GM23338 (cell line): Measurements from ENCODE around the gene TDRD7. TPM values are rescaled to one million over a fixed set of nuclear protein-coding genes. Genes with fewer than 3 reads are reported as not detected.

Source experiments
- ATAC-seq: fragments of 200-7000 bp; cut with Tn5 transposase; 3 replicates; pipeline ENCODE4 v1.9.1; 2020
- DNase-seq: peaks from one replicate; pipeline ENCODE4 v3.0.0-alpha.2; 2015; ENCODE audit warnings: low spot score
- H2AFZ ChIP-seq: fragments of 200-600 bp; sonication (generic); 2 replicates; pipeline ENCODE4 v1.8.0; 2016; ENCODE audit warnings: antibody characterized with exemption, mild to moderate bottlenecking, moderate library complexity
- H3F3A ChIP-seq: fragments of 200-600 bp; sonication (generic); replicated peaks from 2 replicates; pipeline ENCODE4 v1.8.0; 2017; ENCODE audit warnings: antibody characterized with exemption, mixed run types, low read depth
- H3K27ac ChIP-seq: fragments of 200-600 bp; sonication (generic); 2 replicates; pipeline ENCODE4 v1.6.1; 2016; ENCODE audit warnings: low read depth
- H3K27me3 ChIP-seq: fragments of 200-600 bp; sonication (generic); 2 replicates; pipeline ENCODE4 v1.8.0; 2016; ENCODE audit warnings: mild to moderate bottlenecking, mixed run types, moderate library complexity; ENCODE audit not compliant: insufficient read depth
- H3K36me3 ChIP-seq: fragments of 200-600 bp; sonication (generic); 2 replicates; pipeline ENCODE4 v1.8.0; 2016; ENCODE audit warnings: mild to moderate bottlenecking; ENCODE audit not compliant: insufficient read depth
- H3K4me1 ChIP-seq: fragments of 200-600 bp; sonication (generic); 2 replicates; pipeline ENCODE4 v1.8.0; 2016; ENCODE audit warnings: mild to moderate bottlenecking, moderate library complexity; ENCODE audit not compliant: insufficient read depth
- H3K4me2 ChIP-seq: fragments of 200-600 bp; sonication (generic); 2 replicates; pipeline ENCODE4 v1.7.1; 2017; ENCODE audit warnings: mixed run types
- H3K4me3 ChIP-seq: fragments of 200-600 bp; sonication (generic); 2 replicates; pipeline ENCODE4 v1.6.1; 2016; ENCODE audit warnings: mixed run types
- H3K79me2 ChIP-seq: fragments of 200-600 bp; sonication (generic); replicated peaks from 2 replicates; pipeline ENCODE4 v1.8.0; 2017; ENCODE audit warnings: mild to moderate bottlenecking; ENCODE audit not compliant: insufficient read depth
- H3K9me2 ChIP-seq: fragments of 200-600 bp; sonication (generic); 2 replicates; pipeline ENCODE4 v1.8.0; 2017; ENCODE audit not compliant: insufficient read depth
- H4K20me1 ChIP-seq: fragments of 200-600 bp; sonication (generic); replicated peaks from 2 replicates; pipeline ENCODE4 v1.8.0; 2017; ENCODE audit warnings: mild to moderate bottlenecking; ENCODE audit not compliant: insufficient read depth
- H3K27ac Mint-ChIP-seq: 2 replicates; pipeline ENCODE4 v1.8.0; 2020; ENCODE audit warnings: inconsistent platforms, mild to moderate bottlenecking, moderate library complexity, mixed read lengths
- H3K27me3 Mint-ChIP-seq: 3 replicates; pipeline ENCODE4 v1.8.0; 2022; ENCODE audit warnings: low read depth, mild to moderate bottlenecking, moderate library complexity, mixed read lengths, inconsistent platforms; ENCODE audit not compliant: insufficient read depth, poor library complexity
- H3K36me3 Mint-ChIP-seq: 3 replicates; pipeline ENCODE4 v1.8.0; 2021; ENCODE audit warnings: low read depth, mild to moderate bottlenecking, inconsistent platforms, moderate library complexity, mixed read lengths
- H3K4me1 Mint-ChIP-seq: 3 replicates; pipeline ENCODE4 v1.8.0; 2020; ENCODE audit warnings: mild to moderate bottlenecking, inconsistent platforms, mixed read lengths
- H3K4me3 Mint-ChIP-seq: 3 replicates; pipeline ENCODE4 v1.8.0; 2021; ENCODE audit warnings: moderate library complexity, mild to moderate bottlenecking, inconsistent platforms, mixed read lengths
- H3K9me3 Mint-ChIP-seq: 3 replicates; pipeline ENCODE4 v1.8.0; 2020; ENCODE audit warnings: moderate library complexity, mild to moderate bottlenecking, inconsistent platforms, mixed read lengths
- CREB1 ChIP-seq: fragments of 250-450 bp; sonication (Bioruptor Pico); IDR thresholded peaks from 2 replicates; pipeline ENCODE4 v1.5.0; 2020; ENCODE audit warnings: low read depth, mild to moderate bottlenecking, moderate library complexity
- EZH2 ChIP-seq: fragments of 200-600 bp; sonication (generic); IDR thresholded peaks from one replicate; pipeline ENCODE4 v1.8.0; 2017; ENCODE audit warnings: antibody characterized with exemption, mild to moderate bottlenecking, low read depth; ENCODE audit not compliant: unreplicated experiment
- EZH2phosphoT487 ChIP-seq: fragments of 200-600 bp; sonication (generic); IDR thresholded peaks from one replicate; pipeline ENCODE4 v1.8.1; 2018; ENCODE audit warnings: antibody characterized with exemption; ENCODE audit not compliant: unreplicated experiment
- JUNB ChIP-seq: IDR thresholded peaks from one replicate; pipeline ENCODE4 v1.6.1; 2016; ENCODE audit warnings: antibody characterized with exemption; ENCODE audit not compliant: unreplicated experiment
- NANOG ChIP-seq: IDR thresholded peaks from 2 replicates; pipeline ENCODE4 v1.6.1; 2016; ENCODE audit warnings: antibody characterized with exemption, borderline replicate concordance
- POLR2AphosphoS5 ChIP-seq: IDR thresholded peaks from 2 replicates; pipeline ENCODE4 v1.6.1; 2016; ENCODE audit warnings: antibody characterized with exemption, low read depth
- STAT1 ChIP-seq: IDR thresholded peaks from one replicate; pipeline ENCODE4 v1.6.1; 2016; ENCODE audit warnings: antibody characterized with exemption; ENCODE audit not compliant: unreplicated experiment
- ZNF114 ChIP-seq: fragments of 250-450 bp; sonication (Bioruptor Pico); IDR thresholded peaks from 2 replicates; pipeline ENCODE4 v1.5.0; 2020; ENCODE audit warnings: mild to moderate bottlenecking, moderate library complexity
- ZNF331 ChIP-seq: fragments of 250-450 bp; sonication (Bioruptor Pico); IDR thresholded peaks from 2 replicates; pipeline ENCODE4 v1.5.0; 2020; ENCODE audit warnings: low read depth, mild to moderate bottlenecking, moderate library complexity
- polyA plus RNA-seq: library from polyadenylated mRNA; unstranded; fragments of >200 nt; fragmentation: Nextera tagmentation; extraction: Ambion mirVana; gene quantifications from 2 replicates; pipeline ENCODE4 v1.2.1, GENCODE V29; 2016
- total RNA-seq: library from RNA; depleted of rRNA; stranded (reverse); fragments of >200 nt; shearing (Covaris generic); gene quantifications from 2 replicates; pipeline ENCODE4 v1.2.3, GENCODE V29; 2014
- TF ChIP-seq, protein P1 (sequence below), 2 experiments: fragments of 200-600 bp in 1 of 2; sonication (generic) in 1 of 2; conservative IDR thresholded peaks; 2 replicates each; pipeline versions ENCODE4 v1.5.1 to v1.6.1; 2016 to 2017; ENCODE audit warnings: antibody characterized with exemption in 2 of 2, low read depth in 2 of 2, mild to moderate bottlenecking in 2 of 2, moderate library complexity in 1 of 2
- TF ChIP-seq, protein P2 (sequence below): IDR thresholded peaks from 2 replicates; pipeline ENCODE4 v1.6.1; 2016; ENCODE audit warnings: antibody characterized with exemption
- TF ChIP-seq, protein P3 (sequence below): fragments of 250-450 bp; sonication (Bioruptor Pico); IDR thresholded peaks from 2 replicates; pipeline ENCODE4 v1.5.0; 2020; ENCODE audit warnings: mild to moderate bottlenecking, moderate library complexity

Gene TDRD7
- total and polyA plus RNA-seq, 2 experiments from 2014 or later: 1.7 to 3.1 TPM

DNA sequence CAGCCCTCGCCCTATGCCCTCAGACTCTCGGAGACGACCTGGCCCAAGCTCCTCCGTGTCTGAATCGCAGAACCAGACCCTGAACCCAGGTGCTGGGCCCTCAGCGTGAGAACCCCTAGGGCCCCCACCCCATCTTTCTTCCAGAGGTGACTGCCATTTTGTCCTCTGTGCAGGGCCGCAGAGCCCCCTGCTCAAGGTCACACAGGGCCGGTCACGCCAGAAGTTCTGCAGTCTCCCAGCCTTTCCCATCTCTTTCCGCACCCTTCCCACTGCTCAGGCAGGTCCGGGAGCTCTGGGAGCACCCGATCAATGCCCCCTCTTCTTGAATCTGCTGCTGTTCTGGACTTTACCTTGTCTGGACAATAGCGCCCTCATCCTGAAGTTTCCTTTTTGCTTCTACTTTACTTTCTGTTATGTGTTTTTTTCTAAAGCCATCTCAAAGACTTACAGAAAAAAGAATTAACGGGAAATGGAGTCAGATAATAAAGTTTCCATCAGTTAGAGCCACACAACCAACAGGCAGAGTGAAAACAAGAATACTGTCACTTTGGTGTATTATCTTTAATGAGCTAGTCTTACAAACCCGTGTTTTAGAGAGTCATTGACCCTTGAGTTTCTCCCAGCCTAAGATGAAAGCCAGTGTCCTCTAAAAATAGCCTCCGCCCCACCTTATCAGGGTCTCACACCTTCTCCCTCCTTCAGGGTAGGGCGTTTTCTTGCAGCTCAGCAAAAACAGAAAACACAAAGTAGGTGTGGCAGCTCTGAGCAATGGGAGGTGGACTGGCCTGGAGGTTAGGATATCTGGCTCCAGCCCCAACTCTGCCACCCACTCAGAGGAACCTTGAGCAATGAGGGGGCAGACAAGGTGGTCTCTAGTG, 91.3 kb downstream of the TDRD7 start:
- Histone ChIP-seq H3K36me3 (no peaks in the 10 kb centered on the region), H3K27ac (no peak overlapping the region), H3K4me2 (peak overlapping the region; percentile 98), H3K4me1 (peaks cover 11% of the 10 kb centered on the region), H3K27me3 (peaks cover 82% of the 10 kb centered on the region), H3K9me2 (no peaks in the 10 kb centered on the region), H3K4me3 (peak overlapping the region; percentile 80), H3F3A (no peaks in the 10 kb centered on the region; the same call in 1 of the 2 replicates), H2AFZ (peak overlapping the region; percentile 98), H3K79me2 (no peaks in the 10 kb centered on the region), H4K20me1 (no peaks in the 10 kb centered on the region)
- ATAC-seq (peak; percentile 13), DNase-seq (peak; percentile 49)
- TF ChIP-seq, protein P1, sequence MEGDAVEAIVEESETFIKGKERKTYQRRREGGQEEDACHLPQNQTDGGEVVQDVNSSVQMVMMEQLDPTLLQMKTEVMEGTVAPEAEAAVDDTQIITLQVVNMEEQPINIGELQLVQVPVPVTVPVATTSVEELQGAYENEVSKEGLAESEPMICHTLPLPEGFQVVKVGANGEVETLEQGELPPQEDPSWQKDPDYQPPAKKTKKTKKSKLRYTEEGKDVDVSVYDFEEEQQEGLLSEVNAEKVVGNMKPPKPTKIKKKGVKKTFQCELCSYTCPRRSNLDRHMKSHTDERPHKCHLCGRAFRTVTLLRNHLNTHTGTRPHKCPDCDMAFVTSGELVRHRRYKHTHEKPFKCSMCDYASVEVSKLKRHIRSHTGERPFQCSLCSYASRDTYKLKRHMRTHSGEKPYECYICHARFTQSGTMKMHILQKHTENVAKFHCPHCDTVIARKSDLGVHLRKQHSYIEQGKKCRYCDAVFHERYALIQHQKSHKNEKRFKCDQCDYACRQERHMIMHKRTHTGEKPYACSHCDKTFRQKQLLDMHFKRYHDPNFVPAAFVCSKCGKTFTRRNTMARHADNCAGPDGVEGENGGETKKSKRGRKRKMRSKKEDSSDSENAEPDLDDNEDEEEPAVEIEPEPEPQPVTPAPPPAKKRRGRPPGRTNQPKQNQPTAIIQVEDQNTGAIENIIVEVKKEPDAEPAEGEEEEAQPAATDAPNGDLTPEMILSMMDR (conservative IDR thresholded peaks at IDR 0.05; ENCODE audit: low read depth in 2 of 2): peak; percentile 34 to 49
- TF ChIP-seq POLR2AphosphoS5: no peak
- TF ChIP-seq EZH2phosphoT487: no peak
- peak; percentile 49 for TF ChIP-seq EZH2
- peaks cover 4% of the 10 kb centered on the region; the same call in 1 of the 3 replicates for H3K9me3 Mint-ChIP-seq
- no peak overlapping the region for H3K27ac Mint-ChIP-seq
- H3K36me3 Mint-ChIP-seq: peaks cover 2% of the 10 kb centered on the region; the same call in 1 of the 3 replicates
- peaks cover 56% of the 10 kb centered on the region for H3K27me3 Mint-ChIP-seq
- H3K4me3 Mint-ChIP-seq: peak overlapping the region; percentile 72
- peaks cover 11% of the 10 kb centered on the region for H3K4me1 Mint-ChIP-seq

DNA sequence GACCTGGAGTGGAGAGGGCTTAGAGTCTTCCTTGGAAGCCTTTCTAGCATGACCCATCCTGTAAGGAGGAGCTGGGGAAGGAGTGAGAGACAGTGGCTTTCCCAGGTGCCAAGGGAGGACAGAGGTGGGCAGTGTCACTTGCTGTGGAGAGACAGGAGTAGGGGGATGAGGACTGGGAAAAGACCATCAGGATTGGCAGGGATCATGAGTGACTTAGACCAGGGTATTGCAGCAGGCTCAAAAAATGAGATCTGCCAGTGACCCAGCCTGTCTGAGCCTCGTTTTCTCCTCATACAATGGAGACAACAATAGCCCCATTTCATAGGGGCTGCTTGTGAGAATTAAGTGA, 91.9 kb downstream of the TDRD7 start:
- H3K4me2 ChIP-seq: no peak overlapping the region
- H3F3A ChIP-seq: no peaks in the 10 kb centered on the region; the same call in 1 of the 2 replicates
- H2AFZ ChIP-seq: no peak overlapping the region
- ATAC-seq (no peak), DNase-seq (no peak)
- H3K36me3 Mint-ChIP-seq: peaks cover 2% of the 10 kb centered on the region; the same call in 1 of the 3 replicates
- peaks cover 50% of the 10 kb centered on the region for H3K27me3 Mint-ChIP-seq
- 0 out of 3 replicates have a peak, but pooled peaks cover under 1% of the 10 kb centered on the region for H3K9me3 Mint-ChIP-seq
- H3K4me3 ChIP-seq: no peak overlapping the region
- peaks cover 11% of the 10 kb centered on the region for H3K4me1 ChIP-seq
- H3K4me1 Mint-ChIP-seq: peaks cover 11% of the 10 kb centered on the region
- no peaks in the 10 kb centered on the region for H4K20me1 ChIP-seq
- H3K27me3 ChIP-seq: peaks cover 79% of the 10 kb centered on the region
- H3K27ac Mint-ChIP-seq: no peak overlapping the region
- H3K4me3 Mint-ChIP-seq: no peak overlapping the region
- no peaks in the 10 kb centered on the region for H3K9me2 ChIP-seq
- H3K79me2 ChIP-seq: no peaks in the 10 kb centered on the region
- no peak overlapping the region for H3K27ac ChIP-seq
- H3K36me3 ChIP-seq: no peaks in the 10 kb centered on the region
- TF ChIP-seq POLR2AphosphoS5: no peak
- TF ChIP-seq EZH2: no peak
- TF ChIP-seq CREB1 (CRISPR knock-in tag): no peak
- no peak for TF ChIP-seq STAT1
- TF ChIP-seq ZNF331 (CRISPR knock-in tag): no peak
- TF ChIP-seq, protein P2, sequence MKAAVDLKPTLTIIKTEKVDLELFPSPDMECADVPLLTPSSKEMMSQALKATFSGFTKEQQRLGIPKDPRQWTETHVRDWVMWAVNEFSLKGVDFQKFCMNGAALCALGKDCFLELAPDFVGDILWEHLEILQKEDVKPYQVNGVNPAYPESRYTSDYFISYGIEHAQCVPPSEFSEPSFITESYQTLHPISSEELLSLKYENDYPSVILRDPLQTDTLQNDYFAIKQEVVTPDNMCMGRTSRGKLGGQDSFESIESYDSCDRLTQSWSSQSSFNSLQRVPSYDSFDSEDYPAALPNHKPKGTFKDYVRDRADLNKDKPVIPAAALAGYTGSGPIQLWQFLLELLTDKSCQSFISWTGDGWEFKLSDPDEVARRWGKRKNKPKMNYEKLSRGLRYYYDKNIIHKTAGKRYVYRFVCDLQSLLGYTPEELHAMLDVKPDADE: no peak
- TF ChIP-seq, protein P3, sequence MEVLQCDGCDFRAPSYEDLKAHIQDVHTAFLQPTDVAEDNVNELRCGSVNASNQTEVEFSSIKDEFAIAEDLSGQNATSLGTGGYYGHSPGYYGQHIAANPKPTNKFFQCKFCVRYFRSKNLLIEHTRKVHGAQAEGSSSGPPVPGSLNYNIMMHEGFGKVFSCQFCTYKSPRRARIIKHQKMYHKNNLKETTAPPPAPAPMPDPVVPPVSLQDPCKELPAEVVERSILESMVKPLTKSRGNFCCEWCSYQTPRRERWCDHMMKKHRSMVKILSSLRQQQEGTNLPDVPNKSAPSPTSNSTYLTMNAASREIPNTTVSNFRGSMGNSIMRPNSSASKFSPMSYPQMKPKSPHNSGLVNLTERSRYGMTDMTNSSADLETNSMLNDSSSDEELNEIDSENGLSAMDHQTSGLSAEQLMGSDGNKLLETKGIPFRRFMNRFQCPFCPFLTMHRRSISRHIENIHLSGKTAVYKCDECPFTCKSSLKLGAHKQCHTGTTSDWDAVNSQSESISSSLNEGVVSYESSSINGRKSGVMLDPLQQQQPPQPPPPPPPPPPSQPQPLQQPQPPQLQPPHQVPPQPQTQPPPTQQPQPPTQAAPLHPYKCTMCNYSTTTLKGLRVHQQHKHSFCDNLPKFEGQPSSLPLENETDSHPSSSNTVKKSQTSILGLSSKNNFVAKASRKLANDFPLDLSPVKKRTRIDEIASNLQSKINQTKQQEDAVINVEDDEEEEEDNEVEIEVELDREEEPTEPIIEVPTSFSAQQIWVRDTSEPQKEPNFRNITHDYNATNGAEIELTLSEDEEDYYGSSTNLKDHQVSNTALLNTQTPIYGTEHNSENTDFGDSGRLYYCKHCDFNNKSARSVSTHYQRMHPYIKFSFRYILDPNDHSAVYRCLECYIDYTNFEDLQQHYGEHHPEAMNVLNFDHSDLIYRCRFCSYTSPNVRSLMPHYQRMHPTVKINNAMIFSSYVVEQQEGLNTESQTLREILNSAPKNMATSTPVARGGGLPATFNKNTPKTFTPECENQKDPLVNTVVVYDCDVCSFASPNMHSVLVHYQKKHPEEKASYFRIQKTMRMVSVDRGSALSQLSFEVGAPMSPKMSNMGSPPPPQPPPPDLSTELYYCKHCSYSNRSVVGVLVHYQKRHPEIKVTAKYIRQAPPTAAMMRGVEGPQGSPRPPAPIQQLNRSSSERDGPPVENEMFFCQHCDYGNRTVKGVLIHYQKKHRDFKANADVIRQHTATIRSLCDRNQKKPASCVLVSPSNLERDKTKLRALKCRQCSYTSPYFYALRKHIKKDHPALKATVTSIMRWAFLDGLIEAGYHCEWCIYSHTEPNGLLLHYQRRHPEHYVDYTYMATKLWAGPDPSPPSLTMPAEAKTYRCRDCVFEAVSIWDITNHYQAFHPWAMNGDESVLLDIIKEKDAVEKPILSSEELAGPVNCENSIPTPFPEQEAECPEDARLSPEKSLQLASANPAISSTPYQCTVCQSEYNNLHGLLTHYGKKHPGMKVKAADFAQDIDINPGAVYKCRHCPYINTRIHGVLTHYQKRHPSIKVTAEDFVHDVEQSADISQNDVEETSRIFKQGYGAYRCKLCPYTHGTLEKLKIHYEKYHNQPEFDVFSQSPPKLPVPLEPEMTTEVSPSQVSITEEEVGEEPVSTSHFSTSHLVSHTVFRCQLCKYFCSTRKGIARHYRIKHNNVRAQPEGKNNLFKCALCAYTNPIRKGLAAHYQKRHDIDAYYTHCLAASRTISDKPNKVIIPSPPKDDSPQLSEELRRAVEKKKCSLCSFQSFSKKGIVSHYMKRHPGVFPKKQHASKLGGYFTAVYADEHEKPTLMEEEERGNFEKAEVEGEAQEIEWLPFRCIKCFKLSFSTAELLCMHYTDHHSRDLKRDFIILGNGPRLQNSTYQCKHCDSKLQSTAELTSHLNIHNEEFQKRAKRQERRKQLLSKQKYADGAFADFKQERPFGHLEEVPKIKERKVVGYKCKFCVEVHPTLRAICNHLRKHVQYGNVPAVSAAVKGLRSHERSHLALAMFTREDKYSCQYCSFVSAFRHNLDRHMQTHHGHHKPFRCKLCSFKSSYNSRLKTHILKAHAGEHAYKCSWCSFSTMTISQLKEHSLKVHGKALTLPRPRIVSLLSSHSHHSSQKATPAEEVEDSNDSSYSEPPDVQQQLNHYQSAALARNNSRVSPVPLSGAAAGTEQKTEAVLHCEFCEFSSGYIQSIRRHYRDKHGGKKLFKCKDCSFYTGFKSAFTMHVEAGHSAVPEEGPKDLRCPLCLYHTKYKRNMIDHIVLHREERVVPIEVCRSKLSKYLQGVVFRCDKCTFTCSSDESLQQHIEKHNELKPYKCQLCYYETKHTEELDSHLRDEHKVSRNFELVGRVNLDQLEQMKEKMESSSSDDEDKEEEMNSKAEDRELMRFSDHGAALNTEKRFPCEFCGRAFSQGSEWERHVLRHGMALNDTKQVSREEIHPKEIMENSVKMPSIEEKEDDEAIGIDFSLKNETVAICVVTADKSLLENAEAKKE (CRISPR knock-in tag): no peak
- TF ChIP-seq ZNF114 (CRISPR knock-in tag): no peak
- no peak for TF ChIP-seq NANOG
- no peak for TF ChIP-seq EZH2phosphoT487
- no peak for TF ChIP-seq JUNB
